ENCODE results near the gene TUBG1. TPM values are rescaled to one million over a fixed set of nuclear protein-coding genes. Genes with fewer than 3 reads are reported as not detected.

TUBG1 gene
- polyA plus RNA-seq, 1 donor (not counting 4 experiments of a cell fraction or from before 2014, with no cell fraction given): 54.8 TPM

- no peak overlapping the region for H3K4me3 ChIP-seq (ENCODE audit: control insufficient read depth in 2 of 3, extremely low read depth in 1 of 3, insufficient read depth in 2 of 3, low read depth in 1 of 3, low read length in 3 of 3)
- H3K9me1 ChIP-seq (ENCODE audit: control insufficient read depth, extremely low read depth, insufficient read depth, low read length): no peaks in the 10 kb centered on the region
- no peak for DNase-seq (ENCODE audit: low read depth, low spot score)
- no peak overlapping the region for H3K27ac ChIP-seq (ENCODE audit: control insufficient read depth, insufficient read depth, low read length)
- no peak overlapping the region for H3K9ac ChIP-seq (ENCODE audit: control insufficient read depth, extremely low read depth, insufficient read depth, low read length)
- peaks cover 28 to 45% of the 10 kb centered on the region in 2 experiments for H3K36me3 ChIP-seq (ENCODE audit: control insufficient read depth in 2 of 2, extremely low read depth in 1 of 2, insufficient read depth in 2 of 2, low read length in 2 of 2)
- TF ChIP-seq EZH2 (IDR thresholded peaks at IDR 0.05; ENCODE audit: low read length) (no peak), CTCF (optimal IDR thresholded peaks at IDR 0.05 in 1 of 3, IDR thresholded peaks at IDR 0.05 in 1 of 3, conservative IDR thresholded peaks at IDR 0.05 in 1 of 3; ENCODE audit: extremely low read depth in 1 of 3, insufficient read depth in 2 of 3, low read length in 3 of 3) (no peak)
- no peak for FAIRE-seq
- H2AFZ ChIP-seq (ENCODE audit: control insufficient read depth, low read length): no peak overlapping the region
- dilution Hi-C loops (cut with MboI; ENCODE audit: extremely low pct_ligation_motif_present, low sequenced_read_pairs): no loop called here
- H3K4me2 ChIP-seq (ENCODE audit: control insufficient read depth, extremely low read depth, insufficient read depth, low read depth, low read length): no peak overlapping the region
- no peaks in the 10 kb centered on the region for H3K9me3 ChIP-seq (ENCODE audit: control insufficient read depth, low read depth, low read length)
- H3K4me1 ChIP-seq (ENCODE audit: control insufficient read depth, extremely low read depth, insufficient read depth, low read length): peaks cover 19% of the 10 kb centered on the region
- H3K27me3 ChIP-seq (ENCODE audit: control insufficient read depth, extremely low read depth, insufficient read depth, low read length): no peaks in the 10 kb centered on the region
- peaks cover 26% of the 10 kb centered on the region for H3K79me2 ChIP-seq (ENCODE audit: control insufficient read depth, insufficient read depth, low read length)
- H4K20me1 ChIP-seq (ENCODE audit: control insufficient read depth, extremely low read depth, insufficient read depth, low read length): no peaks in the 10 kb centered on the region
These were observed 29.5 kb upstream of the TUBG1 start for GRCh38 chr17:42579794-42580551.

- no peak overlapping the region for H3K27ac ChIP-seq (ENCODE audit: control insufficient read depth, insufficient read depth, low read length)
- FAIRE-seq (no peak), DNase-seq (ENCODE audit: low read depth, low spot score) (no peak)
- no peak for TF ChIP-seq EZH2 (IDR thresholded peaks at IDR 0.05; ENCODE audit: low read length)
- no peak for TF ChIP-seq CTCF (optimal IDR thresholded peaks at IDR 0.05 in 1 of 3, IDR thresholded peaks at IDR 0.05 in 1 of 3, conservative IDR thresholded peaks at IDR 0.05 in 1 of 3; ENCODE audit: extremely low read depth in 1 of 3, insufficient read depth in 2 of 3, low read length in 3 of 3)
- H3K4me1 ChIP-seq (ENCODE audit: control insufficient read depth, extremely low read depth, insufficient read depth, low read length): peaks cover 29% of the 10 kb centered on the region
- peaks cover 13% of the 10 kb centered on the region for H3K79me2 ChIP-seq (ENCODE audit: control insufficient read depth, insufficient read depth, low read length)
- H2AFZ ChIP-seq (ENCODE audit: control insufficient read depth, low read length): no peak overlapping the region
- no peak overlapping the region for H3K9ac ChIP-seq (ENCODE audit: control insufficient read depth, extremely low read depth, insufficient read depth, low read length)
- no peak overlapping the region for H3K4me3 ChIP-seq (ENCODE audit: control insufficient read depth in 2 of 3, extremely low read depth in 1 of 3, insufficient read depth in 2 of 3, low read depth in 1 of 3, low read length in 3 of 3)
- peaks cover 4% of the 10 kb centered on the region for H3K9me1 ChIP-seq (ENCODE audit: control insufficient read depth, extremely low read depth, insufficient read depth, low read length)
- H3K4me2 ChIP-seq (ENCODE audit: control insufficient read depth, extremely low read depth, insufficient read depth, low read depth, low read length): no peak overlapping the region
- no peaks in the 10 kb centered on the region for H3K9me3 ChIP-seq (ENCODE audit: control insufficient read depth, low read depth, low read length)
- H3K27me3 ChIP-seq (ENCODE audit: control insufficient read depth, extremely low read depth, insufficient read depth, low read length): no peaks in the 10 kb centered on the region
- no peaks in the 10 kb centered on the region for H4K20me1 ChIP-seq (ENCODE audit: control insufficient read depth, extremely low read depth, insufficient read depth, low read length)
- dilution Hi-C loops (cut with MboI; ENCODE audit: extremely low pct_ligation_motif_present, low sequenced_read_pairs): no loop called here
- peaks cover 31 to 49% of the 10 kb centered on the region in 2 experiments for H3K36me3 ChIP-seq (ENCODE audit: control insufficient read depth in 2 of 2, extremely low read depth in 1 of 2, insufficient read depth in 2 of 2, low read length in 2 of 2)
These were observed 27.7 kb upstream of the TUBG1 start for GRCh38 chr17:42581744-42582270.

All from keratinocyte (primary cell).